TTC549 (cell line): ENCODE measurements around the gene RNU5D-1.

Source experiments
- FAIRE-seq: peaks from 2 replicates; lab custom pipeline; 2012; peaks lifted over from hg19 to GRCh38; lab: Jason Lieb, UNC

RNU5D-1 gene

GRCh38 chr1:44698138-44698537, 32.8 kb downstream of the RNU5D-1 start:
- no peak for FAIRE-seq

GRCh38 chr1:44696789-44697345, 34.1 kb downstream of the RNU5D-1 start:
- FAIRE-seq: no peak

- FAIRE-seq: no peak
These were observed 34.9 kb downstream of the RNU5D-1 start for GRCh38 chr1:44696101-44696500.

GRCh38 chr1:44695671-44696070, 35.3 kb downstream of the RNU5D-1 start:
- no peak for FAIRE-seq

GRCh38 chr1:44694863-44695478, 36.0 kb downstream of the RNU5D-1 start:
- FAIRE-seq: no peak

- no peak for FAIRE-seq
These were observed 37.1 kb downstream of the RNU5D-1 start for GRCh38 chr1:44693900-44694299.

- no peak for FAIRE-seq
These were observed 37.8 kb downstream of the RNU5D-1 start for GRCh38 chr1:44693159-44693558.

- no peak for FAIRE-seq
These were observed 41.6 kb downstream of the RNU5D-1 start for GRCh38 chr1:44689447-44689765.

GRCh38 chr1:44688760-44689446, 42.1 kb downstream of the RNU5D-1 start:
- FAIRE-seq: no peak

GRCh38 chr1:44685881-44686280, 45.1 kb downstream of the RNU5D-1 start:
- FAIRE-seq: no peak

- no peak for FAIRE-seq
These were observed 45.8 kb downstream of the RNU5D-1 start for GRCh38 chr1:44685218-44685617.

GRCh38 chr1:44684525-44684924, 46.4 kb downstream of the RNU5D-1 start:
- no peak for FAIRE-seq

GRCh38 chr1:44682883-44683265, 48.1 kb downstream of the RNU5D-1 start:
- no peak for FAIRE-seq

- FAIRE-seq: no peak
These were observed 48.8 kb downstream of the RNU5D-1 start for GRCh38 chr1:44681905-44682882.
